ENCODE data around the gene GNAQ. TPM values are rescaled to one million over a fixed set of nuclear protein-coding genes. Genes with fewer than 3 reads are reported as not detected.

The GNAQ gene
- total RNA-seq, 4 donors from 2014 or later: 64.0 to 80.4 (median 69.2) TPM

GRCh38 chr9:77811832-77812231 is 219.8 kb downstream of the GNAQ start:
- 100% methylated on average over 1 of the region's 1 CpG for WGBS
- TF ChIP-seq POLR2A (IDR thresholded peaks at IDR 0.05; ENCODE audit: low read depth) (no peak), POLR2AphosphoS5 (IDR thresholded peaks at IDR 0.05) (no peak), CTCF (IDR thresholded peaks at IDR 0.05) (no peak), EP300 (IDR thresholded peaks at IDR 0.05) (no peak)
- Histone ChIP-seq H3K27me3 (no peaks in the 10 kb centered on the region), H3K4me3 (no peak overlapping the region), H3K9me3 (no peaks in the 10 kb centered on the region), H3K4me1 (peaks cover 9 to 16% (median 13%) of the 10 kb centered on the region in 4 donors), H3K27ac (replicated peaks in 1 of 4) (no peak overlapping the region), H3K36me3 (peaks cover 0 to 27% (median 11%) of the 10 kb centered on the region in 4 donors)
- DNase-seq (ENCODE audit: extremely low spot score): no peak
- intact Hi-C loops (cut with DNase I): no loop called here

- intact Hi-C loops (cut with DNase I): no loop called here
- Histone ChIP-seq H3K4me3 (no peak overlapping the region), H3K36me3 (peaks cover 0 to 27% (median 11%) of the 10 kb centered on the region in 4 donors), H3K27me3 (no peaks in the 10 kb centered on the region), H3K4me1 (peaks cover 9 to 19% (median 14%) of the 10 kb centered on the region in 4 donors), H3K9me3 (no peaks in the 10 kb centered on the region), H3K27ac (replicated peaks in 1 of 4) (no peak overlapping the region)
- no peak for DNase-seq (ENCODE audit: extremely low spot score)
- TF ChIP-seq EP300 (IDR thresholded peaks at IDR 0.05) (no peak), POLR2A (IDR thresholded peaks at IDR 0.05; ENCODE audit: low read depth) (no peak), CTCF (IDR thresholded peaks at IDR 0.05) (no peak), POLR2AphosphoS5 (IDR thresholded peaks at IDR 0.05) (no peak)
- 92% methylated on average over 4 of the region's 4 CpGs for WGBS
Observed at GRCh38 chr9:77810637-77811119, 220.9 kb downstream of the GNAQ start.

GRCh38 chr9:77810047-77810446 is 221.6 kb downstream of the GNAQ start:
- 96% methylated on average over 1 of the region's 1 CpG for WGBS
- Histone ChIP-seq H3K27ac (replicated peaks in 1 of 4) (no peak overlapping the region), H3K4me1 (peaks cover 9 to 21% (median 14%) of the 10 kb centered on the region in 4 donors), H3K27me3 (no peaks in the 10 kb centered on the region), H3K4me3 (no peak overlapping the region), H3K9me3 (no peaks in the 10 kb centered on the region), H3K36me3 (peaks cover 0 to 22% (median 11%) of the 10 kb centered on the region in 4 donors)
- TF ChIP-seq EP300 (IDR thresholded peaks at IDR 0.05): no peak
- TF ChIP-seq POLR2A (IDR thresholded peaks at IDR 0.05; ENCODE audit: low read depth): no peak
- no peak for TF ChIP-seq POLR2AphosphoS5 (IDR thresholded peaks at IDR 0.05)
- TF ChIP-seq CTCF (IDR thresholded peaks at IDR 0.05): no peak
- DNase-seq (ENCODE audit: extremely low spot score): no peak
- intact Hi-C loops (cut with DNase I): no loop called here

GRCh38 chr9:77809552-77809951 is 222.1 kb downstream of the GNAQ start:
- no peak for TF ChIP-seq EP300 (IDR thresholded peaks at IDR 0.05)
- Histone ChIP-seq H3K36me3 (peaks cover 0 to 19% (median 8%) of the 10 kb centered on the region in 4 donors), H3K4me3 (no peak overlapping the region), H3K27me3 (no peaks in the 10 kb centered on the region), H3K27ac (replicated peaks in 1 of 4) (no peak overlapping the region), H3K9me3 (no peaks in the 10 kb centered on the region), H3K4me1 (peaks cover 9 to 21% (median 14%) of the 10 kb centered on the region in 4 donors)
- intact Hi-C loops (cut with DNase I): no loop called here
- DNase-seq (ENCODE audit: extremely low spot score): no peak
- WGBS: 98% methylated on average over 1 of the region's 1 CpG

- no peak for TF ChIP-seq CTCF (IDR thresholded peaks at IDR 0.05)
- TF ChIP-seq EP300 (IDR thresholded peaks at IDR 0.05): no peak
- TF ChIP-seq POLR2AphosphoS5 (IDR thresholded peaks at IDR 0.05): no peak
- no peak for TF ChIP-seq POLR2A (IDR thresholded peaks at IDR 0.05; ENCODE audit: low read depth)
- H3K36me3 ChIP-seq: peaks cover 0 to 19% (median 3%) of the 10 kb centered on the region in 4 donors
- no peaks in the 10 kb centered on the region for H3K27me3 ChIP-seq
- 92% methylated on average over 2 of the region's 2 CpGs for WGBS
- peaks cover 9 to 21% (median 14%) of the 10 kb centered on the region in 4 donors for H3K4me1 ChIP-seq
- no peak overlapping the region for H3K4me3 ChIP-seq
- no peaks in the 10 kb centered on the region for H3K9me3 ChIP-seq
- DNase-seq (ENCODE audit: extremely low spot score): no peak
- H3K27ac ChIP-seq (replicated peaks in 1 of 4): no peak overlapping the region
- intact Hi-C loops (cut with DNase I): no loop called here
Observed at GRCh38 chr9:77808751-77809081, 222.9 kb downstream of the GNAQ start.
